Liver (tissue), 9 donors: ENCODE results near the gene MAP3K5. TPM values are rescaled to one million over a fixed set of nuclear protein-coding genes. Genes with fewer than 3 reads are reported as not detected.

Experiments
- DNase-seq: peaks from one replicate; pipeline ENCODE4 v3.0.0-alpha.2; 2017; ENCODE audit warnings: low spot score
- H3K27ac ChIP-seq, 2 donors: one replicate each; pipeline ENCODE4 v1.7.0; 2013; ENCODE audit warnings: inconsistent platforms in 2 of 2, low read length in 2 of 2, control low read depth in 1 of 2, low read depth in 1 of 2, mild to moderate bottlenecking in 1 of 2
- H3K27me3 ChIP-seq, 4 donors: one replicate each; pipeline versions ENCODE4 v1.6.1 to v1.7.0; 2013; ENCODE audit warnings: low read length in 3 of 4, inconsistent platforms in 1 of 4, mild to moderate bottlenecking in 1 of 4, moderate library complexity in 1 of 4; ENCODE audit not compliant: control insufficient read depth in 4 of 4, insufficient read depth in 4 of 4
- H3K36me3 ChIP-seq, 4 donors: one replicate each; pipeline versions ENCODE4 v1.6.1 to v1.7.0; 2013; ENCODE audit warnings: low read length in 3 of 4, mild to moderate bottlenecking in 3 of 4, low read depth in 1 of 4, moderate library complexity in 1 of 4; ENCODE audit not compliant: control insufficient read depth in 4 of 4, insufficient read depth in 3 of 4
- H3K4me1 ChIP-seq, 4 donors: one replicate each; pipeline versions ENCODE4 v1.6.1 to v1.7.0; 2013; ENCODE audit warnings: low read length in 3 of 4, mild to moderate bottlenecking in 3 of 4, moderate library complexity in 1 of 4; ENCODE audit not compliant: control insufficient read depth in 4 of 4, insufficient read depth in 4 of 4
- H3K4me3 ChIP-seq, 3 donors: one replicate each; pipeline versions ENCODE4 v1.6.1 to v1.7.0; 2013; ENCODE audit warnings: low read length in 3 of 3, control low read depth in 1 of 3, low read depth in 1 of 3, mild to moderate bottlenecking in 1 of 3
- H3K9ac ChIP-seq, 2 donors: one replicate each; pipeline ENCODE4 v1.7.0; 2013; ENCODE audit warnings: low read length in 2 of 2, mild to moderate bottlenecking in 2 of 2, moderate library complexity in 2 of 2, control low read depth in 1 of 2, low read depth in 1 of 2
- H3K9me3 ChIP-seq, 4 donors: one replicate each; pipeline versions ENCODE4 v1.6.1 to v1.7.0; 2013; ENCODE audit warnings: low read length in 3 of 4; ENCODE audit not compliant: control insufficient read depth in 4 of 4
- CTCF ChIP-seq: fragments of 150-350 bp; IDR thresholded peaks from 2 replicates; pipeline ENCODE4 v1.5.1; 2017; ENCODE audit warnings: improper control_type of control experiment, low read depth, low read length; ENCODE audit not compliant: missing input control
- EGR1 ChIP-seq, 2 donors: IDR thresholded peaks; 2 replicates each; pipeline ENCODE4 v1.6.1; 2016 to 2018; ENCODE audit warnings: antibody characterized with exemption in 2 of 2, low read depth in 2 of 2
- FOXA1 ChIP-seq: IDR thresholded peaks from 2 replicates; pipeline ENCODE4 v1.6.1; 2016; ENCODE audit warnings: antibody characterized with exemption
- HNF4G ChIP-seq: IDR thresholded peaks from 2 replicates; pipeline ENCODE4 v1.6.1; 2016; ENCODE audit warnings: antibody characterized with exemption
- MAX ChIP-seq: IDR thresholded peaks from 2 replicates; pipeline ENCODE4 v1.6.1; 2016; ENCODE audit warnings: antibody characterized with exemption
- NR2F2 ChIP-seq: IDR thresholded peaks from 2 replicates; pipeline ENCODE4 v1.6.1; 2016; ENCODE audit warnings: antibody characterized with exemption
- REST ChIP-seq: IDR thresholded peaks from 2 replicates; pipeline ENCODE4 v1.6.1; 2016; ENCODE audit warnings: antibody characterized with exemption, mild to moderate bottlenecking
- ZBTB33 ChIP-seq: IDR thresholded peaks from 2 replicates; pipeline ENCODE4 v1.6.1; 2016; ENCODE audit warnings: antibody characterized with exemption
- WGBS: extraction: QIAGEN DNeasy Blood & Tissue Kit; methylation state at CpG from one replicate; pipeline ENCODE4 v1.1.7; 2013; 5-methylcytosine and 5-hydroxymethylcytosine counted together
- polyA plus RNA-seq, 2 donors: library from polyadenylated mRNA; stranded (reverse) in 1 of 2; unstranded in 1 of 2; fragments of 200-250 nt in 1 of 2; fragments of >200 nt in 1 of 2; fragmentation: Nextera tagmentation in 1 of 2; extraction: Ambion mirVana in 1 of 2; gene quantifications; one replicate each; pipeline versions ENCODE4 v1.2.1 to v1.2.3, GENCODE V29; 2013 to 2015
- total RNA-seq, 2 donors: library from RNA; depleted of rRNA; stranded (reverse); fragments of >200 nt; gene quantifications; one replicate each; pipeline ENCODE4 v1.2.3, GENCODE V29; 2014
- donor health status: healthy.
- donor health status: healthy.
- donor health status: healthy.
- donor health status: healthy.
- donor health status: healthy.

The MAP3K5 gene
- total and polyA plus RNA-seq, 4 donors: 2.9 to 18.0 (median 5.5) TPM

- TF ChIP-seq MAX (no peak), FOXA1 (no peak), EGR1 (IDR thresholded peaks at IDR 0.05; ENCODE audit: low read depth in 2 of 2) (no peak)
These were observed 177.9 kb downstream of the MAP3K5 start (continued) for GRCh38 chr6:136614350-136614749.

GRCh38 chr6:136613477-136613876 is 178.8 kb downstream of the MAP3K5 start:
- H3K27ac ChIP-seq: no peak overlapping the region

More at GRCh38 chr6:136613477-136613876, 178.8 kb downstream of the MAP3K5 start:
- no peaks in the 10 kb centered on the region for H3K27me3 ChIP-seq
- H3K36me3 ChIP-seq: peaks cover 2 to 10% (median 5%) of the 10 kb centered on the region in 4 donors
- peaks cover 0 to 2% (median under 1%) of the 10 kb centered on the region in 4 donors for H3K4me1 ChIP-seq
- 96% methylated on average over 3 of the region's 3 CpGs for WGBS
- no peaks in the 10 kb centered on the region for H3K9me3 ChIP-seq
- no peak for DNase-seq
- no peak overlapping the region for H3K9ac ChIP-seq
- no peak overlapping the region for H3K4me3 ChIP-seq
- TF ChIP-seq HNF4G (no peak), REST (no peak), CTCF (no peak), MAX (no peak), ZBTB33 (no peak), NR2F2 (no peak)
